ENCODE results near the gene SMARCD3. TPM values are rescaled to one million over a fixed set of nuclear protein-coding genes. Genes with fewer than 3 reads are reported as not detected.

Gene SMARCD3
- total RNA-seq, 1 donor from 2014 or later = 96.9 TPM

DNA sequence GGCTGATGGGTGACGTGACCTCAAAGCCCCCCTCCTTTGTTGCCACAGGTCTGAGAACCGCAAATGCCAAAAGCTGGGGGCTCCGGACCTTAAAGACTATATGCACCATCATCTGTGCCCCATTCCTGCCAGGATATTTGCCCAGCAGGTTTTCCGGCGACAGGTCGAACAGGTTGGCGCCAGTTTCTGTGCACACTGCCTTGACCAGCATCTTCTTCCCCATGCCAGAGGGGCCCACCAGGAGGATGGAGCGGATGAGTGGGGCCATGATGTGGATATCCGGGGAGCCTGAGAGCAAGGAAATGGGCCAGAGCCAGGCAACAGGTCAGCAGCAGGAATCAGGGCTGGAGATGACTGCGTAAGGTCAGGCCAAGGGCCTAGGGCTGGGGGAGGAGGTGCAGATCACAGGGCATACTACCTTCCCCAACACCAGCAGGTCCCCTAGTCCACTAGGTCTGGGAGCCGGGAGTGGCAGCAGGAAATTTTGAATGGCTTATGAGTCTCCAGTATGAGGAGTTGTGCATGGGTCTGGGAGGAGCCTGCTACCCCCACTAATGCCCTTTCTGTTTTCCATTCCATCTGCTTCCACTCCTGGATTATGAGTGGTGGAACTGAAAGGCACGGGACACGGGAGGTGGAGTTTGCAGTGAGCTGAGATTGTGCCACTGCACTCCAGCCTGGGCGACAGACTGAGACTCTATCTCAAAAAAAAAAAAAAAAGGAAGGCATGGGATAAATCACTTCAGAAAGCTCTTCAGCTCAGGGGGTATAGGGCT is 55.1 kb downstream of the SMARCD3 start:
- TF ChIP-seq, protein P1, sequence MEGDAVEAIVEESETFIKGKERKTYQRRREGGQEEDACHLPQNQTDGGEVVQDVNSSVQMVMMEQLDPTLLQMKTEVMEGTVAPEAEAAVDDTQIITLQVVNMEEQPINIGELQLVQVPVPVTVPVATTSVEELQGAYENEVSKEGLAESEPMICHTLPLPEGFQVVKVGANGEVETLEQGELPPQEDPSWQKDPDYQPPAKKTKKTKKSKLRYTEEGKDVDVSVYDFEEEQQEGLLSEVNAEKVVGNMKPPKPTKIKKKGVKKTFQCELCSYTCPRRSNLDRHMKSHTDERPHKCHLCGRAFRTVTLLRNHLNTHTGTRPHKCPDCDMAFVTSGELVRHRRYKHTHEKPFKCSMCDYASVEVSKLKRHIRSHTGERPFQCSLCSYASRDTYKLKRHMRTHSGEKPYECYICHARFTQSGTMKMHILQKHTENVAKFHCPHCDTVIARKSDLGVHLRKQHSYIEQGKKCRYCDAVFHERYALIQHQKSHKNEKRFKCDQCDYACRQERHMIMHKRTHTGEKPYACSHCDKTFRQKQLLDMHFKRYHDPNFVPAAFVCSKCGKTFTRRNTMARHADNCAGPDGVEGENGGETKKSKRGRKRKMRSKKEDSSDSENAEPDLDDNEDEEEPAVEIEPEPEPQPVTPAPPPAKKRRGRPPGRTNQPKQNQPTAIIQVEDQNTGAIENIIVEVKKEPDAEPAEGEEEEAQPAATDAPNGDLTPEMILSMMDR (IDR thresholded peaks at IDR 0.05) = no peak
- Mint-ChIP-seq H3K27me3 (ENCODE audit: unreplicated experiment) (peaks cover 36% of the 10 kb centered on the region), H3K36me3 (ENCODE audit: unreplicated experiment) (no peaks in the 10 kb centered on the region), H3K9me3 (ENCODE audit: unreplicated experiment) (no peaks in the 10 kb centered on the region), H3K27ac (ENCODE audit: unreplicated experiment) (no peak overlapping the region), H3K4me1 (ENCODE audit: unreplicated experiment) (no peaks in the 10 kb centered on the region), H3K4me3 (ENCODE audit: unreplicated experiment) (no peak overlapping the region)
- DNase-seq (ENCODE audit: extremely low spot score, unreplicated experiment) = no peak

- Mint-ChIP-seq H3K4me3 (ENCODE audit: unreplicated experiment) (no peak overlapping the region), H3K27ac (ENCODE audit: unreplicated experiment) (no peak overlapping the region), H3K27me3 (ENCODE audit: unreplicated experiment) (peaks cover 40% of the 10 kb centered on the region), H3K4me1 (ENCODE audit: unreplicated experiment) (no peaks in the 10 kb centered on the region), H3K36me3 (ENCODE audit: unreplicated experiment) (no peaks in the 10 kb centered on the region), H3K9me3 (ENCODE audit: unreplicated experiment) (no peaks in the 10 kb centered on the region)
- no peak for DNase-seq (ENCODE audit: extremely low spot score, unreplicated experiment)
- TF ChIP-seq, protein P1 (IDR thresholded peaks at IDR 0.05) = no peak
These were observed 56.4 kb downstream of the SMARCD3 start for GRCh38 chr7:151192002-151192539.

GRCh38 chr7:151191544-151191943 is 57.0 kb downstream of the SMARCD3 start:
- H3K36me3 Mint-ChIP-seq (ENCODE audit: unreplicated experiment) = no peaks in the 10 kb centered on the region
- H3K4me3 Mint-ChIP-seq (ENCODE audit: unreplicated experiment) = no peak overlapping the region
- TF ChIP-seq, protein P1 (IDR thresholded peaks at IDR 0.05) = no peak
- H3K4me1 Mint-ChIP-seq (ENCODE audit: unreplicated experiment) = no peaks in the 10 kb centered on the region
- DNase-seq (ENCODE audit: extremely low spot score, unreplicated experiment) = no peak
- H3K9me3 Mint-ChIP-seq (ENCODE audit: unreplicated experiment) = no peaks in the 10 kb centered on the region
- H3K27ac Mint-ChIP-seq (ENCODE audit: unreplicated experiment) = no peak overlapping the region
- H3K27me3 Mint-ChIP-seq (ENCODE audit: unreplicated experiment) = peaks cover 40% of the 10 kb centered on the region

DNA sequence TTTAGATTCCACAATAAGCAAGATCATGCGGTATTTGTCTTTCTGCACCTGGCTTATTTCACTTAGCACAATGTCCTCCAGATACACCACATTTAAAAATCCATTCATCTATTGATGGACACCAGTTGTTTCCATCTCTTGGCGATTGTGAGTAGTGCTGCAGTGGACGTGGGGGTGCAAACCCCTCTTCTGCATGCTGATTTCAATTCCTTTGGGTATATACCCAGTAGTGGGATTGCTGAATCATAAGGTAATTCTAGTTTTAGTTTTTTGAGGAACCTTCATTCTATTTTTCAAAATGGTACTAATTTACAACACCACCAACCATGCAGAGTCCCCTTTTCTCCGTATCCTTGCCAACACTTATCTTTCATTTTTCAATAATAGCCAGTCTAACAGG is 59.5 kb downstream of the SMARCD3 start:
- Mint-ChIP-seq H3K9me3 (ENCODE audit: unreplicated experiment) (no peaks in the 10 kb centered on the region), H3K36me3 (ENCODE audit: unreplicated experiment) (no peaks in the 10 kb centered on the region), H3K4me3 (ENCODE audit: unreplicated experiment) (no peak overlapping the region), H3K27ac (ENCODE audit: unreplicated experiment) (no peak overlapping the region), H3K4me1 (ENCODE audit: unreplicated experiment) (no peaks in the 10 kb centered on the region), H3K27me3 (ENCODE audit: unreplicated experiment) (peaks cover 30% of the 10 kb centered on the region)
- DNase-seq (ENCODE audit: extremely low spot score, unreplicated experiment) = no peak
- TF ChIP-seq, protein P1 (IDR thresholded peaks at IDR 0.05) = no peak

Other genes with a start within 250 kb of the SMARCD3 start
- gene ATG9B, start 224.2 kb downstream of the SMARCD3 start, total RNA-seq = 0.11 and 0.39 TPM in 2 replicates
- gene ABCB8, start 220.2 kb downstream of the SMARCD3 start, total RNA-seq = 38.1 and 39.7 TPM in 2 replicates
- gene ASIC3, start 200.2 kb downstream of the SMARCD3 start, total RNA-seq = 3.6 and 5.8 TPM in 2 replicates
- gene CDK5, start 190.8 kb downstream of the SMARCD3 start, total RNA-seq = 18.8 and 23.7 TPM in 2 replicates
- gene SLC4A2, start 189.1 kb downstream of the SMARCD3 start, total RNA-seq = 289 and 297 TPM in 2 replicates
- gene FASTK, start 167.9 kb downstream of the SMARCD3 start, total RNA-seq = 101 and 104 TPM in 2 replicates
- 26.1 and 30.0 TPM in 2 replicates for gene TMUB1, start 165.2 kb downstream of the SMARCD3 start, total RNA-seq
- gene AGAP3, start 162.2 kb downstream of the SMARCD3 start, total RNA-seq = 131 and 135 TPM in 2 replicates
- not detected in 2 replicates for gene GBX1, start 81.0 kb downstream of the SMARCD3 start, total RNA-seq
- not detected in 2 replicates for gene ASB10, start 61.4 kb downstream of the SMARCD3 start, total RNA-seq
- 1.1 TPM in 1 of 2 replicates, not detected in the other for gene H2BK1, start 38.2 kb downstream of the SMARCD3 start, total RNA-seq
- gene ABCF2, start 21.5 kb downstream of the SMARCD3 start, total RNA-seq = 43.9 and 47.5 TPM in 2 replicates
- 89.5 and 93.2 TPM in 2 replicates for gene CHPF2, start 16.2 kb downstream of the SMARCD3 start, total RNA-seq
- gene NUB1, start 93.1 kb upstream of the SMARCD3 start, total RNA-seq = 61.7 and 63.0 TPM in 2 replicates
- gene WDR86, start 161.3 kb upstream of the SMARCD3 start, total RNA-seq = 0.39 TPM in 1 of 2 replicates, not detected in the other
- not detected in 2 replicates for gene CRYGN, start 191.4 kb upstream of the SMARCD3 start, total RNA-seq